GM06990 (cell line): ENCODE measurements around the gene SEC16A.

Experiments
- DNase-seq: peaks from one replicate; pipeline ENCODE4 v3.0.0-alpha.2; 2011; ENCODE audit not compliant: insufficient read length; ENCODE audit errors: extremely low read depth
- H3K27me3 ChIP-seq: replicated peaks from 2 replicates; pipeline ENCODE4 v1.6.0; 2011; ENCODE audit warnings: low read length; ENCODE audit not compliant: control insufficient read depth, insufficient read depth
- H3K36me3 ChIP-seq: 2 replicates; pipeline ENCODE4 v1.5.1; 2011; ENCODE audit warnings: low read length; ENCODE audit not compliant: control insufficient read depth, insufficient read depth
- H3K4me3 ChIP-seq: replicated peaks from 2 replicates; pipeline ENCODE4 v1.5.1; 2011; ENCODE audit warnings: low read depth, mild to moderate bottlenecking, control low read depth, low read length
- CTCF ChIP-seq: IDR thresholded peaks from 2 replicates; pipeline ENCODE4 v1.5.1; 2011; ENCODE audit warnings: low read length, control low read depth, mild to moderate bottlenecking, inconsistent platforms; ENCODE audit not compliant: insufficient read depth, poor library complexity, severe bottlenecking

SEC16A gene

GRCh38 chr9:136482793-136483588 is at the start of gene SEC16A:
Gene SEC16A (minus strand): TSS chr9:136483040. CDS start chr9:136477615, 5,425 bp downstream.
- no peak for TF ChIP-seq CTCF
- no peaks in the 10 kb centered on the region; the same call in 1 of the 2 replicates for H3K27me3 ChIP-seq
- peak; percentile 98 for DNase-seq
- peak within 1 kb of the TSS; percentile 83 for H3K4me3 ChIP-seq
- peaks cover 4% of the 10 kb centered on the region for H3K36me3 ChIP-seq

- no peak for TF ChIP-seq CTCF
- H3K27me3 ChIP-seq = no peaks in the 10 kb centered on the region
- peaks cover 5% of the 10 kb centered on the region for H3K36me3 ChIP-seq
- H3K4me3 ChIP-seq = no peak overlapping the region
- no peak for DNase-seq
Observed at GRCh38 chr9:136531904-136532798, 49.3 kb upstream of the SEC16A start.

GRCh38 chr9:136531186-136531903 is 48.5 kb upstream of the SEC16A start:
- H3K4me3 ChIP-seq = no peak overlapping the region
- H3K27me3 ChIP-seq = no peaks in the 10 kb centered on the region
- no peak for TF ChIP-seq CTCF
- H3K36me3 ChIP-seq = peaks cover 5% of the 10 kb centered on the region
- no peak for DNase-seq

GRCh38 chr9:136530461-136531089 is 47.7 kb upstream of the SEC16A start:
- peaks cover 5% of the 10 kb centered on the region for H3K36me3 ChIP-seq
- no peak for DNase-seq
- TF ChIP-seq CTCF = no peak
- no peak overlapping the region for H3K4me3 ChIP-seq
- no peaks in the 10 kb centered on the region for H3K27me3 ChIP-seq
